WTC11 (cell line): Measurements from ENCODE around the gene PTPRN. TPM values are rescaled to one million over a fixed set of nuclear protein-coding genes. Genes with fewer than 3 reads are reported as not detected.

Source experiments
- ATAC-seq: fragments of 200-7000 bp; cut with Tn5 transposase; 2 replicates; pipeline ENCODE4 v1.10.0; 2021; ENCODE audit warnings: mild to moderate bottlenecking, moderate library complexity
- CTCF ChIA-PET: fragments of 300-600 bp; sonication (Branson Sonifier 250); formaldehyde crosslinking; loops from one replicate; lab custom pipeline; 2021; ENCODE audit warnings: antibody characterized with exemption; lab: Charles Lee
- POLR2A ChIA-PET: fragments of 350-600 bp; sonication (Branson Sonifier 250); formaldehyde crosslinking; loops from one replicate; lab custom pipeline; 2021; ENCODE audit warnings: antibody characterized with exemption; lab: Charles Lee
- DNase-seq: peaks from one replicate; pipeline ENCODE4 v3.0.0; 2021; ENCODE audit warnings: low spot score
- H3K27ac Mint-ChIP-seq: 2 replicates; pipeline ENCODE4 v1.8.0; 2021; ENCODE audit warnings: mixed read lengths
- H3K27me3 Mint-ChIP-seq: 2 replicates; pipeline ENCODE4 v1.8.0; 2021; ENCODE audit warnings: low read depth, mild to moderate bottlenecking, moderate library complexity, mixed read lengths
- H3K36me3 Mint-ChIP-seq: 2 replicates; pipeline ENCODE4 v1.8.0; 2021; ENCODE audit warnings: mixed read lengths
- H3K4me1 Mint-ChIP-seq: 2 replicates; pipeline ENCODE4 v1.8.0; 2022; ENCODE audit warnings: mixed read lengths
- H3K4me3 Mint-ChIP-seq: 2 replicates; pipeline ENCODE4 v1.8.0; 2021; ENCODE audit warnings: mild to moderate bottlenecking, moderate library complexity, mixed read lengths
- H3K9me3 Mint-ChIP-seq: 2 replicates; pipeline ENCODE4 v1.8.0; 2021; ENCODE audit warnings: mixed read lengths
- ATF6 ChIP-seq: sonication (generic); formaldehyde crosslinking; IDR thresholded peaks from 2 replicates; pipeline ENCODE4 v1.8.1; 2023; ENCODE audit warnings: mild to moderate bottlenecking, missing genetic modification reagents
- CTCF ChIP-seq: fragments of 200-600 bp; IDR thresholded peaks from 2 replicates; pipeline ENCODE4 v1.8.0; 2022; ENCODE audit warnings: antibody characterized with exemption
- FOXK1 ChIP-seq: sonication (generic); formaldehyde crosslinking; IDR thresholded peaks from 2 replicates; pipeline ENCODE4 v1.8.0; 2022; ENCODE audit warnings: mild to moderate bottlenecking, moderate library complexity, missing genetic modification reagents
- FOXP1 ChIP-seq: sonication (generic); formaldehyde crosslinking; IDR thresholded peaks from 2 replicates; pipeline ENCODE4 v1.8.0; 2022; ENCODE audit warnings: missing genetic modification reagents, mild to moderate bottlenecking, moderate library complexity, borderline replicate concordance
- FOXP4 ChIP-seq: sonication (generic); formaldehyde crosslinking; IDR thresholded peaks from 2 replicates; pipeline ENCODE4 v1.8.0; 2022; ENCODE audit warnings: mild to moderate bottlenecking, missing genetic modification reagents
- GTF2I ChIP-seq: fragments of 250-450 bp; sonication (Bioruptor Pico); conservative IDR thresholded peaks from 2 replicates; pipeline ENCODE4 v1.4.0; 2021; ENCODE audit warnings: mild to moderate bottlenecking
- JUN ChIP-seq: sonication (generic); formaldehyde crosslinking; IDR thresholded peaks from 2 replicates; pipeline ENCODE4 v1.8.0; 2023; ENCODE audit warnings: mild to moderate bottlenecking, missing genetic modification reagents
- KAT7 ChIP-seq: sonication (generic); formaldehyde crosslinking; IDR thresholded peaks from 2 replicates; pipeline ENCODE4 v1.8.1; 2023; ENCODE audit warnings: missing genetic modification reagents, mild to moderate bottlenecking, borderline replicate concordance
- MXD4 ChIP-seq: fragments of 250-450 bp; sonication (Bioruptor Pico); IDR thresholded peaks from 2 replicates; pipeline ENCODE4 v1.8.0; 2021; ENCODE audit warnings: mild to moderate bottlenecking, moderate library complexity, borderline replicate concordance
- NFE2L1 ChIP-seq: sonication (generic); formaldehyde crosslinking; IDR thresholded peaks from 2 replicates; pipeline ENCODE4 v1.8.1; 2023; ENCODE audit warnings: missing genetic modification reagents
- NR1H2 ChIP-seq: sonication (generic); formaldehyde crosslinking; IDR thresholded peaks from 2 replicates; pipeline ENCODE4 v1.9.0; 2021; ENCODE audit warnings: mild to moderate bottlenecking, moderate library complexity, missing genetic modification reagents
- SMAD4 ChIP-seq: sonication (generic); formaldehyde crosslinking; IDR thresholded peaks from 2 replicates; pipeline ENCODE4 v1.8.0; 2022; ENCODE audit warnings: mild to moderate bottlenecking, missing genetic modification reagents
- ZBTB43 ChIP-seq: sonication (generic); formaldehyde crosslinking; IDR thresholded peaks from 2 replicates; pipeline ENCODE4 v1.8.1; 2023; ENCODE audit warnings: mild to moderate bottlenecking, missing genetic modification reagents
- ZNF671 ChIP-seq: fragments of 250-450 bp; sonication (Bioruptor Pico); IDR thresholded peaks from 2 replicates; pipeline ENCODE4 v1.8.0; 2021; ENCODE audit warnings: mild to moderate bottlenecking
- total RNA-seq: library from RNA; stranded (reverse); gene quantifications from 3 replicates; pipeline ENCODE4 v1.2.3, GENCODE V29; 2021
- TF ChIP-seq, protein P1 (sequence below): fragments of 250-450 bp; sonication (Bioruptor Pico); IDR thresholded peaks from 2 replicates; pipeline ENCODE4 v1.9.0; 2021; ENCODE audit warnings: mild to moderate bottlenecking, borderline replicate concordance
- TF ChIP-seq, protein P2 (sequence below): sonication (generic); formaldehyde crosslinking; IDR thresholded peaks from 2 replicates; pipeline ENCODE4 v1.8.1; 2023; ENCODE audit warnings: mild to moderate bottlenecking, missing genetic modification reagents, moderate library complexity
- TF ChIP-seq, protein P3 (sequence below): fragments of 250-450 bp; sonication (Bioruptor Pico); IDR thresholded peaks from 2 replicates; pipeline ENCODE4 v1.8.0; 2021; ENCODE audit warnings: mild to moderate bottlenecking
- TF ChIP-seq, protein P4 (sequence below): sonication (generic); formaldehyde crosslinking; IDR thresholded peaks from 2 replicates; pipeline ENCODE4 v1.8.1; 2022; ENCODE audit warnings: missing genetic modification reagents, borderline replicate concordance
- TF ChIP-seq, protein P5 (sequence below): sonication (generic); formaldehyde crosslinking; IDR thresholded peaks from 2 replicates; pipeline ENCODE4 v1.8.0; 2022; ENCODE audit warnings: mild to moderate bottlenecking, missing genetic modification reagents

Gene PTPRN
- total RNA-seq, 1 experiment from 2014 or later, result 3.8 TPM

GRCh38 chr2:219331560-219332213 is 22.5 kb upstream of the PTPRN start:
- Mint-ChIP-seq H3K4me1 (peaks cover 11% of the 10 kb centered on the region), H3K9me3 (peaks cover 6% of the 10 kb centered on the region; the same call in 1 of the 2 replicates), H3K27ac (no peak overlapping the region), H3K27me3 (peaks cover 94% of the 10 kb centered on the region), H3K4me3 (peak overlapping the region; percentile 54), H3K36me3 (no peaks in the 10 kb centered on the region)
- ChIA-PET POLR2A (interaction anchor here (0.5 kb wide), 1 partner anchor 14 kb away, joined by 4 read pairs; no protein-coding TSS in a partner anchor), CTCF (interaction anchor here (0.6 to 2.8 kb wide), 3 partner anchors 33 to 198 kb away, joined by 3 to 12 read pairs (median 5); no protein-coding TSS in a partner anchor)
- DNase-seq (peak; percentile 69), ATAC-seq (peak; percentile 78)
- TF ChIP-seq JUN (CRISPR knock-in tag) (peak; percentile 96), FOXP4 (peak; percentile 96), FOXK1 (peak; percentile 88), NFE2L1 (CRISPR knock-in tag) (peak; percentile 90), NR1H2 (CRISPR knock-in tag) (0 out of 2 replicates have a peak, but pooled peaks have one; percentile 36), ZNF671 (CRISPR knock-in tag) (no peak), KAT7 (CRISPR knock-in tag) (peak; percentile 90; the same call in 1 of the 2 replicates), ATF6 (CRISPR knock-in tag) (0 out of 2 replicates have a peak, but pooled peaks have one; percentile 70), SMAD4 (CRISPR knock-in tag) (peak; percentile 89), ZBTB43 (CRISPR knock-in tag) (peak; percentile 80; the same call in 1 of the 2 replicates), GTF2I (CRISPR knock-in tag) (no peak), MXD4 (no peak), CTCF (no peak), FOXP1 (CRISPR knock-in tag) (peak; percentile 95)
- TF ChIP-seq, protein P1, sequence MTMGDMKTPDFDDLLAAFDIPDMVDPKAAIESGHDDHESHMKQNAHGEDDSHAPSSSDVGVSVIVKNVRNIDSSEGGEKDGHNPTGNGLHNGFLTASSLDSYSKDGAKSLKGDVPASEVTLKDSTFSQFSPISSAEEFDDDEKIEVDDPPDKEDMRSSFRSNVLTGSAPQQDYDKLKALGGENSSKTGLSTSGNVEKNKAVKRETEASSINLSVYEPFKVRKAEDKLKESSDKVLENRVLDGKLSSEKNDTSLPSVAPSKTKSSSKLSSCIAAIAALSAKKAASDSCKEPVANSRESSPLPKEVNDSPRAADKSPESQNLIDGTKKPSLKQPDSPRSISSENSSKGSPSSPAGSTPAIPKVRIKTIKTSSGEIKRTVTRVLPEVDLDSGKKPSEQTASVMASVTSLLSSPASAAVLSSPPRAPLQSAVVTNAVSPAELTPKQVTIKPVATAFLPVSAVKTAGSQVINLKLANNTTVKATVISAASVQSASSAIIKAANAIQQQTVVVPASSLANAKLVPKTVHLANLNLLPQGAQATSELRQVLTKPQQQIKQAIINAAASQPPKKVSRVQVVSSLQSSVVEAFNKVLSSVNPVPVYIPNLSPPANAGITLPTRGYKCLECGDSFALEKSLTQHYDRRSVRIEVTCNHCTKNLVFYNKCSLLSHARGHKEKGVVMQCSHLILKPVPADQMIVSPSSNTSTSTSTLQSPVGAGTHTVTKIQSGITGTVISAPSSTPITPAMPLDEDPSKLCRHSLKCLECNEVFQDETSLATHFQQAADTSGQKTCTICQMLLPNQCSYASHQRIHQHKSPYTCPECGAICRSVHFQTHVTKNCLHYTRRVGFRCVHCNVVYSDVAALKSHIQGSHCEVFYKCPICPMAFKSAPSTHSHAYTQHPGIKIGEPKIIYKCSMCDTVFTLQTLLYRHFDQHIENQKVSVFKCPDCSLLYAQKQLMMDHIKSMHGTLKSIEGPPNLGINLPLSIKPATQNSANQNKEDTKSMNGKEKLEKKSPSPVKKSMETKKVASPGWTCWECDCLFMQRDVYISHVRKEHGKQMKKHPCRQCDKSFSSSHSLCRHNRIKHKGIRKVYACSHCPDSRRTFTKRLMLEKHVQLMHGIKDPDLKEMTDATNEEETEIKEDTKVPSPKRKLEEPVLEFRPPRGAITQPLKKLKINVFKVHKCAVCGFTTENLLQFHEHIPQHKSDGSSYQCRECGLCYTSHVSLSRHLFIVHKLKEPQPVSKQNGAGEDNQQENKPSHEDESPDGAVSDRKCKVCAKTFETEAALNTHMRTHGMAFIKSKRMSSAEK (CRISPR knock-in tag), result no peak
- TF ChIP-seq, protein P2, sequence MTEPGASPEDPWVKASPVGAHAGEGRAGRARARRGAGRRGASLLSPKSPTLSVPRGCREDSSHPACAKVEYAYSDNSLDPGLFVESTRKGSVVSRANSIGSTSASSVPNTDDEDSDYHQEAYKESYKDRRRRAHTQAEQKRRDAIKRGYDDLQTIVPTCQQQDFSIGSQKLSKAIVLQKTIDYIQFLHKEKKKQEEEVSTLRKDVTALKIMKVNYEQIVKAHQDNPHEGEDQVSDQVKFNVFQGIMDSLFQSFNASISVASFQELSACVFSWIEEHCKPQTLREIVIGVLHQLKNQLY (CRISPR knock-in tag), result peak; percentile 36; the same call in 1 of the 2 replicates
- TF ChIP-seq, protein P3, sequence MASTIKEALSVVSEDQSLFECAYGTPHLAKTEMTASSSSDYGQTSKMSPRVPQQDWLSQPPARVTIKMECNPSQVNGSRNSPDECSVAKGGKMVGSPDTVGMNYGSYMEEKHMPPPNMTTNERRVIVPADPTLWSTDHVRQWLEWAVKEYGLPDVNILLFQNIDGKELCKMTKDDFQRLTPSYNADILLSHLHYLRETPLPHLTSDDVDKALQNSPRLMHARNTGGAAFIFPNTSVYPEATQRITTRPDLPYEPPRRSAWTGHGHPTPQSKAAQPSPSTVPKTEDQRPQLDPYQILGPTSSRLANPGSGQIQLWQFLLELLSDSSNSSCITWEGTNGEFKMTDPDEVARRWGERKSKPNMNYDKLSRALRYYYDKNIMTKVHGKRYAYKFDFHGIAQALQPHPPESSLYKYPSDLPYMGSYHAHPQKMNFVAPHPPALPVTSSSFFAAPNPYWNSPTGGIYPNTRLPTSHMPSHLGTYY, result no peak
- TF ChIP-seq, protein P4, sequence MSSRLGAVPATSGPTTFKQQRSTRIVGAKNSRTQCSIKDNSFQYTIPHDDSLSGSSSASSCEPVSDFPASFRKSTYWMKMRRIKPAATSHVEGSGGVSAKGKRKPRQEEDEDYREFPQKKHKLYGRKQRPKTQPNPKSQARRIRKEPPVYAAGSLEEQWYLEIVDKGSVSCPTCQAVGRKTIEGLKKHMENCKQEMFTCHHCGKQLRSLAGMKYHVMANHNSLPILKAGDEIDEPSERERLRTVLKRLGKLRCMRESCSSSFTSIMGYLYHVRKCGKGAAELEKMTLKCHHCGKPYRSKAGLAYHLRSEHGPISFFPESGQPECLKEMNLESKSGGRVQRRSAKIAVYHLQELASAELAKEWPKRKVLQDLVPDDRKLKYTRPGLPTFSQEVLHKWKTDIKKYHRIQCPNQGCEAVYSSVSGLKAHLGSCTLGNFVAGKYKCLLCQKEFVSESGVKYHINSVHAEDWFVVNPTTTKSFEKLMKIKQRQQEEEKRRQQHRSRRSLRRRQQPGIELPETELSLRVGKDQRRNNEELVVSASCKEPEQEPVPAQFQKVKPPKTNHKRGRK (CRISPR knock-in tag), result no peak
- TF ChIP-seq, protein P5, sequence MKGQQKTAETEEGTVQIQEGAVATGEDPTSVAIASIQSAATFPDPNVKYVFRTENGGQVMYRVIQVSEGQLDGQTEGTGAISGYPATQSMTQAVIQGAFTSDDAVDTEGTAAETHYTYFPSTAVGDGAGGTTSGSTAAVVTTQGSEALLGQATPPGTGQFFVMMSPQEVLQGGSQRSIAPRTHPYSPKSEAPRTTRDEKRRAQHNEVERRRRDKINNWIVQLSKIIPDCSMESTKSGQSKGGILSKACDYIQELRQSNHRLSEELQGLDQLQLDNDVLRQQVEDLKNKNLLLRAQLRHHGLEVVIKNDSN (CRISPR knock-in tag), result peak; percentile 67
